Lower lobe of right lung (tissue), 2 donors: ENCODE measurements around the gene SGPP1. TPM values are rescaled to one million over a fixed set of nuclear protein-coding genes. Genes with fewer than 3 reads are reported as not detected.
A peak's percentile ranks its signal among the peaks of the same experiment; 100 is the strongest.

Source experiments
- ATAC-seq, 2 donors: fragments of 200-7000 bp; cut with Tn5 transposase; one replicate each; pipeline ENCODE4 v1.9.1; 2020 to 2022; ENCODE audit warnings: mild to moderate bottlenecking in 2 of 2, moderate library complexity in 2 of 2
- DNase-seq: peaks from one replicate; pipeline ENCODE4 v3.0.0-alpha.2; 2020
- H3K27ac ChIP-seq: fragments of 200-600 bp; one replicate; pipeline ENCODE4 v1.8.0; 2022
- H3K27me3 ChIP-seq: fragments of 200-600 bp; one replicate; pipeline ENCODE4 v1.8.0; 2022; ENCODE audit warnings: low read depth
- H3K36me3 ChIP-seq: fragments of 200-600 bp; one replicate; pipeline ENCODE4 v1.8.0; 2022; ENCODE audit warnings: mild to moderate bottlenecking
- H3K4me1 ChIP-seq: fragments of 200-600 bp; one replicate; pipeline ENCODE4 v1.8.0; 2022
- H3K4me3 ChIP-seq: fragments of 200-600 bp; one replicate; pipeline ENCODE4 v1.8.0; 2022; ENCODE audit warnings: mild to moderate bottlenecking
- H3K9me3 ChIP-seq: fragments of 200-600 bp; one replicate; pipeline ENCODE4 v1.8.0; 2022
- intact Hi-C: fragments of 100-400 bp; cut with DNase I; formaldehyde crosslinking; loops from one replicate; pipeline ENCODE4 v1.11.0; 2022
- total RNA-seq: library from RNA; stranded (reverse); fragmentation: NEBNext Ultra II Directional; extraction: Animal tissue kit (Norgen Biotek cat#: 25700); gene quantifications from one replicate; pipeline ENCODE4 v1.2.1, GENCODE V29; 2021
- TF ChIP-seq, protein P1 (sequence below): fragments of 200-600 bp; IDR thresholded peaks from one replicate; pipeline ENCODE4 v1.8.0; 2022; ENCODE audit warnings: antibody characterized with exemption, mild to moderate bottlenecking
- donor health status: DM: no; HTN: yes; CAD: no; lungs with severe emphysema.

SGPP1 gene
- total RNA-seq, 1 donor from 2014 or later: 20.8 TPM

GRCh38 chr14:63737582-63738006, 9.7 kb upstream of the SGPP1 start:
- H3K4me3 ChIP-seq: no peak overlapping the region
- no peaks in the 10 kb centered on the region for H3K4me1 ChIP-seq
- H3K9me3 ChIP-seq: no peaks in the 10 kb centered on the region
- H3K27me3 ChIP-seq: no peaks in the 10 kb centered on the region
- no peak for ATAC-seq
- H3K36me3 ChIP-seq: no peaks in the 10 kb centered on the region
- no peak for DNase-seq
- intact Hi-C loops: no loop called here
- TF ChIP-seq, protein P1, sequence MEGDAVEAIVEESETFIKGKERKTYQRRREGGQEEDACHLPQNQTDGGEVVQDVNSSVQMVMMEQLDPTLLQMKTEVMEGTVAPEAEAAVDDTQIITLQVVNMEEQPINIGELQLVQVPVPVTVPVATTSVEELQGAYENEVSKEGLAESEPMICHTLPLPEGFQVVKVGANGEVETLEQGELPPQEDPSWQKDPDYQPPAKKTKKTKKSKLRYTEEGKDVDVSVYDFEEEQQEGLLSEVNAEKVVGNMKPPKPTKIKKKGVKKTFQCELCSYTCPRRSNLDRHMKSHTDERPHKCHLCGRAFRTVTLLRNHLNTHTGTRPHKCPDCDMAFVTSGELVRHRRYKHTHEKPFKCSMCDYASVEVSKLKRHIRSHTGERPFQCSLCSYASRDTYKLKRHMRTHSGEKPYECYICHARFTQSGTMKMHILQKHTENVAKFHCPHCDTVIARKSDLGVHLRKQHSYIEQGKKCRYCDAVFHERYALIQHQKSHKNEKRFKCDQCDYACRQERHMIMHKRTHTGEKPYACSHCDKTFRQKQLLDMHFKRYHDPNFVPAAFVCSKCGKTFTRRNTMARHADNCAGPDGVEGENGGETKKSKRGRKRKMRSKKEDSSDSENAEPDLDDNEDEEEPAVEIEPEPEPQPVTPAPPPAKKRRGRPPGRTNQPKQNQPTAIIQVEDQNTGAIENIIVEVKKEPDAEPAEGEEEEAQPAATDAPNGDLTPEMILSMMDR: no peak
- no peak overlapping the region for H3K27ac ChIP-seq

DNA sequence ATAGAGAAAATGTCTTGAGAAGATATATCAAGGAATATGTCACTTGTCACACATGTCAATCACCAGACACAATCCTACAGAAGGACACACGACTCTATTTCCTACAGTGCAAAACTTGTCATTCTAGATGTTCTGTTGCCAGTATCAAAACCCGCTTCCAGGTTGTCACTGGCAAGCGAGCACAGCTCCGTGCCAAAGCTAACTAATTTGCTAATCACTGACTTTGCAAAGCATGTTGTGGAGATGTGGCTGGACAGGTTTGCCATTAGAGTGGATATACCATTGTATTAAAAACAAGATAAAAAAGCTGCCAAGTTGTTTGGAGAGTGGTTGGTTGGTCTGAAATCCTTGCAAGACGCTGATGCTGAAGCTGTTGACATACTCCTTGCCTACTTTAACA, 7.9 kb upstream of the SGPP1 start:
- DNase-seq (no peak), ATAC-seq (no peak)
- H3K4me1 ChIP-seq: no peaks in the 10 kb centered on the region
- H3K27ac ChIP-seq: no peak overlapping the region
- H3K4me3 ChIP-seq: no peak overlapping the region
- intact Hi-C loops: no loop called here
- H3K27me3 ChIP-seq: no peaks in the 10 kb centered on the region
- TF ChIP-seq, protein P1: no peak
- H3K9me3 ChIP-seq: no peaks in the 10 kb centered on the region
- H3K36me3 ChIP-seq: no peaks in the 10 kb centered on the region

- Histone ChIP-seq H3K36me3 (no peaks in the 10 kb centered on the region), H3K27ac (no peak overlapping the region), H3K27me3 (no peaks in the 10 kb centered on the region), H3K9me3 (no peaks in the 10 kb centered on the region), H3K4me3 (no peak overlapping the region), H3K4me1 (peaks cover 12% of the 10 kb centered on the region)
- ATAC-seq: no peak
- no peak for DNase-seq
- TF ChIP-seq, protein P1: no peak
- intact Hi-C loops: no loop called here
These were observed 2.8 kb upstream of the SGPP1 start for GRCh38 chr14:63730659-63731058.

- peak overlapping the region; percentile 90 for H3K27ac ChIP-seq
- H3K9me3 ChIP-seq: no peaks in the 10 kb centered on the region
- H3K27me3 ChIP-seq: no peaks in the 10 kb centered on the region
- peak overlapping the region; percentile 85 for H3K4me3 ChIP-seq
- ATAC-seq (peak; percentile 84 to 87), DNase-seq (peak; percentile 64)
- peaks cover 22% of the 10 kb centered on the region for H3K4me1 ChIP-seq
- intact Hi-C loops: no loop called here
- TF ChIP-seq, protein P1: no peak
- no peaks in the 10 kb centered on the region for H3K36me3 ChIP-seq
These were observed 582 bp downstream of the SGPP1 start for GRCh38 chr14:63727231-63727735.

GRCh38 chr14:63726499-63726898, 1.4 kb downstream of the SGPP1 start:
- Histone ChIP-seq H3K27ac (peak overlapping the region; percentile 90), H3K27me3 (no peaks in the 10 kb centered on the region), H3K9me3 (no peaks in the 10 kb centered on the region), H3K4me1 (peaks cover 22% of the 10 kb centered on the region), H3K36me3 (no peaks in the 10 kb centered on the region), H3K4me3 (peak overlapping the region; percentile 85)
- TF ChIP-seq, protein P1: no peak
- intact Hi-C loops: no loop called here
- DNase-seq (no peak), ATAC-seq (no peak)
